Calu3 (cell line): Measurements from ENCODE around the gene AIG1. TPM values are rescaled to one million over a fixed set of nuclear protein-coding genes. Genes with fewer than 3 reads are reported as not detected.
A peak's percentile ranks its signal among the peaks of the same experiment; 100 is the strongest.

Experiments
- BruUV-seq: library from RNA; stranded (reverse); fragments of 400-500 nt; replicated peaks from 2 replicates; lab custom pipeline; 2021; lab: Mats Ljungman, UMichigan
- CTCF ChIA-PET: fragments of 300-600 bp; sonication (Branson Sonifier 250); formaldehyde crosslinking; loops from one replicate; lab custom pipeline; 2022; ENCODE audit warnings: antibody characterized with exemption; lab: Charles Lee
- DNase-seq: peaks from one replicate; pipeline ENCODE4 v3.0.0; 2022
- H3K27ac Mint-ChIP-seq: one replicate; pipeline ENCODE4 v1.8.0; 2022; ENCODE audit warnings: mixed read lengths; ENCODE audit not compliant: unreplicated experiment
- H3K27me3 Mint-ChIP-seq: one replicate; pipeline ENCODE4 v1.8.0; 2022; ENCODE audit warnings: mixed read lengths; ENCODE audit not compliant: unreplicated experiment
- H3K36me3 Mint-ChIP-seq: one replicate; pipeline ENCODE4 v1.8.0; 2022; ENCODE audit warnings: mild to moderate bottlenecking, moderate library complexity, mixed read lengths; ENCODE audit not compliant: insufficient read depth, unreplicated experiment
- H3K4me1 Mint-ChIP-seq: one replicate; pipeline ENCODE4 v1.8.0; 2022; ENCODE audit warnings: mild to moderate bottlenecking, low read depth, mixed read lengths; ENCODE audit not compliant: unreplicated experiment
- H3K4me3 Mint-ChIP-seq: one replicate; pipeline ENCODE4 v1.8.0; 2022; ENCODE audit warnings: mild to moderate bottlenecking, low read depth, moderate library complexity, mixed read lengths; ENCODE audit not compliant: unreplicated experiment
- H3K9me3 Mint-ChIP-seq: one replicate; pipeline ENCODE4 v1.8.0; 2022; ENCODE audit warnings: low read depth, mixed read lengths; ENCODE audit not compliant: unreplicated experiment
- CTCF ChIP-seq: fragments of 200-600 bp; IDR thresholded peaks from one replicate; pipeline ENCODE4 v1.8.0; 2022; ENCODE audit warnings: antibody characterized with exemption; ENCODE audit not compliant: unreplicated experiment
- intact Hi-C: fragments of 100-400 bp; cut with micrococcal nuclease; formaldehyde crosslinking; loops from one replicate; pipeline ENCODE4 v1.10.0; 2022; ENCODE audit not compliant: unreplicated experiment
- total RNA-seq: library from RNA; stranded (reverse); gene quantifications from 2 replicates; pipeline ENCODE4 v1.2.3, GENCODE V29; 2022

Gene AIG1
- total RNA-seq, 1 experiment from 2014 or later, result 57.2 TPM

GRCh38 chr6:143140767-143141166 is 80.1 kb downstream of the AIG1 start:
- no peak for TF ChIP-seq CTCF
- Mint-ChIP-seq H3K4me3 (no peak overlapping the region), H3K27me3 (no peaks in the 10 kb centered on the region), H3K4me1 (no peaks in the 10 kb centered on the region), H3K36me3 (no peaks in the 10 kb centered on the region), H3K9me3 (no peaks in the 10 kb centered on the region), H3K27ac (no peak overlapping the region)
- DNase-seq, result no peak
- BruUV-seq, result no TSS peak
- intact Hi-C loops, result no loop called here
- CTCF ChIA-PET, result no interaction called here

DNA sequence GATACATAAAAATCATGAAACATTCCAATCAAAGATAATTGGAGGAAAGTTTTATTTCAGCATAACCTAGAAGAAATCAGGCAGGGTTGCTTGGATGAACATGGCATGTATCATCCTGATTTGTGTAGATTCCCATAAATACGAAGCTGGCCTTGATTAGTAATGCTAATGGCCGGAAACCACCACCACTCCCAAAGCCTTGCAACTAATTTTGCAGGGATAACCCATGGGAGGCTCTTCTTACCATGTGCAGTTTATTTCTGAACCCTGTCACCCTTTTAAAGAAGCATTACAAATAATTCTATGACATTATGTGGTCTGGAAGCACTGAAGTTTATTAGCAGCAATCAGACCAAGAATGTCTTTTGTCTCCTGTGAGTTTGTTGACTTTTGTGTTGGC is 80.8 kb downstream of the AIG1 start:
- no peak for DNase-seq
- intact Hi-C loops, result no loop called here
- Mint-ChIP-seq H3K4me1 (no peaks in the 10 kb centered on the region), H3K4me3 (no peak overlapping the region), H3K36me3 (no peaks in the 10 kb centered on the region), H3K9me3 (no peaks in the 10 kb centered on the region), H3K27ac (no peak overlapping the region), H3K27me3 (no peaks in the 10 kb centered on the region)
- no peak for TF ChIP-seq CTCF
- CTCF ChIA-PET, result no interaction called here
- BruUV-seq, result no TSS peak

- H3K4me3 Mint-ChIP-seq, result no peak overlapping the region
- no peak for DNase-seq
- TF ChIP-seq CTCF, result no peak
- intact Hi-C loops, result loop anchor here (2.0 kb wide), 1 partner anchor 68 kb away; no protein-coding TSS in a partner anchor
- H3K9me3 Mint-ChIP-seq, result no peaks in the 10 kb centered on the region
- no peaks in the 10 kb centered on the region for H3K36me3 Mint-ChIP-seq
- BruUV-seq, result no TSS peak
- peak overlapping the region; percentile 6 for H3K27ac Mint-ChIP-seq
- H3K4me1 Mint-ChIP-seq, result no peaks in the 10 kb centered on the region
- no peaks in the 10 kb centered on the region for H3K27me3 Mint-ChIP-seq
- CTCF ChIA-PET, result no interaction called here
Observed at GRCh38 chr6:143146186-143146851, 85.6 kb downstream of the AIG1 start.

GRCh38 chr6:143149771-143150170 is 89.1 kb downstream of the AIG1 start:
- CTCF ChIA-PET, result no interaction called here
- no peak for TF ChIP-seq CTCF
- Mint-ChIP-seq H3K36me3 (no peaks in the 10 kb centered on the region), H3K4me3 (no peak overlapping the region), H3K27me3 (no peaks in the 10 kb centered on the region), H3K4me1 (no peaks in the 10 kb centered on the region), H3K9me3 (no peaks in the 10 kb centered on the region), H3K27ac (no peak overlapping the region)
- DNase-seq, result no peak
- intact Hi-C loops, result no loop called here
- BruUV-seq, result no TSS peak
